ENCODE data around the gene RPN2.

The RPN2 gene

DNA sequence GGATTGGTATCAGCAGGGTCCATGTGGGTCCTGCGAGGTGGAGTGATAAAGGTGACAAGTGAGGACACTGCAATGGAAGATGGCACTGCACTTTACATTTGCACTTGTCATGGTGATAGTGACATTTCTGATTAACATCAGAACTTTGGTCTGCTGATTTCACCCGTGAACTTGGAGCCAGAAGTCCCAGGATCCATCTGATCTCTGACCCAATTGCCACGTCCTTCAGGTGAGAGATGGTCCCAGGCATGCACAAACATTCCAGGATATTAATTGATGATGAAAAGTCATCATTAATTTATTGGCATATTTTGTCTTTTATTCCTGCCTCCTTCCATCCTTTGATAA lies 92.3 kb downstream of the RPN2 start:
- DNase-seq, result no peak

DNA sequence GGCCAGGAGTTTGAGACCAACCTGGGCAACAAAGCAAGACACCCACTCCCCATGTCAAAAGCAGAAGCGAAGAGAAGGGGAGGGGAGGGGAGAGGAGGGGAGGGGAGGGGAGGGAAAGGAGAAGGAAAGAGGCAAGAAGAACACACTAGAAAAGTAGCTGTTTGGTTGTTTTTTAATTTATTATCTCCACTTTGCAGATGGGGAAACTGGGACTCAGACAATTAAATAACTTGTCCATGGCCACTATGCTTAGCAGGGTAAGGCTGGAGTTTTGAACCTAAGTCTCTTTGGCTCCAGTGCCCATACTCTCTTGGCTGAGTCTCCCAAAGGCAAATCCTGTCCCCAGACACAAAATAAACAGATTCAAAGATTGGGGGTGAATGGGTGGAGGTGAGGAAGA lies 94.9 kb downstream of the RPN2 start:
- DNase-seq, result no peak

DNA sequence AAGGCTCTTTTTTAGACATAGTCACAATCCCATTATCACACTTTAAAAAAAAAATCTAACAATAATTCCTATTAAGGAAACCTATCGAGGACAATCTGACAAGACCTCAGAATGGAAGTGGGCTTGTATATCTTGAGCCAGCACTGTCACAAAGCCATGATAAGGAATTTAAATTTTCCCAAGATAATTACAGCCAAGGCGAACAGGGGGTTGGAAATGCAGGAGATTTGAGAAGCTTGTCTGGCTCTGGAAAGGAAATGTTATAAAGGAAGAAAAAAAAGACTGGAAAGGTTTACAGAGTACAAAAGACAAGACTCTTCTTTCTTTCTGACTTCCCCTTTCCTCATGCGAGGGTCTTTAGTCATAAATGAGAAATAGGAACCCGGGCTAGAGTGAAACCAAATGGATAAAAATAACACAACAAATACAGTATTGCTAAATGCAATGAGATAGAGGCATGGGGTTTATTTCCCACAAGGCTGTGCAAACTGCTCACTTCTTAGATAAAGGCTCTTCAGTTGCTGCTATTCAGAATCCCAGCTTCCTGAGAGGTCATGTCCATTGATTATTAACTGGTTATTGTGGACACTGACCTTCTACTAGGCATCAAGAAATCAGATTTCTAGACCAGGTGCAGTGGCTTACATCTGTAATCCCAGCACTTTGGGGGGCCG lies 95.9 kb downstream of the RPN2 start:
- DNase-seq, result no peak

DNA sequence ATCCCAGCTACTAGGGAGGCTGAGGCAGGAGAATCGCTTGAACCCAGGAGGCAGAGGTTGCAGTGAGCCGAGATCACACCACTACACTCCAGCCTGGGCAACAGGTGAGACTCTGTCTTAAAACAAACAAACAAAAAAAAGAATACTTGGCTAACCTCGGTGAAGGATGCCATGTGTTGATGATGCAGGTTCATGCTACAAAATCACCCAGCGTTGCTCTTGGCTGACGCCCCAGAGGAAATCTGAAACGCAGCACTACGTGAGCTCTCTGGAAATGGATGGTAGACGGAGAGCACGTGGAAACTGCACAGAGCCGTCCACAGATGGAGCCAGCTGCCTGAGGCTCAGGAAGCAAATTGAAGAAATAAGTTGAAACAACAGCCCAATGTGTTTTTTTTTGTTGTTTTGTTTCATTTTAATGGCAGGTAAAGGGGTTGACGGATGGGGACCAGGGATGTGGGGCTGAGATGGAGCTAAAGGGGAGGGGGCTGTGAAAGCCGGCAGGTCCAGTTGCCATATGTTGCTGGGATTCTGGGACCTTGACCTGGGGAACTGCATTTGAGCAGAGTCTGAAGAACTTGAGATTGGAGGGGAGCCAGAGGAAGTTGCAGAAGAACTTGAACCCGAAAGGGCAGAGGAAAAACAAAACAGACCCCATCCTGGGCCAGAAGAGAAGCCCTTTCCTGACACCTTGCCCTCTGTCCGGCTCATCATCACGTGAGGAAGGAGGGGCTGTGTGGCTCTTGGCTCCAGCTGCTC lies 97.5 kb downstream of the RPN2 start:
- DNase-seq, result no peak

DNA sequence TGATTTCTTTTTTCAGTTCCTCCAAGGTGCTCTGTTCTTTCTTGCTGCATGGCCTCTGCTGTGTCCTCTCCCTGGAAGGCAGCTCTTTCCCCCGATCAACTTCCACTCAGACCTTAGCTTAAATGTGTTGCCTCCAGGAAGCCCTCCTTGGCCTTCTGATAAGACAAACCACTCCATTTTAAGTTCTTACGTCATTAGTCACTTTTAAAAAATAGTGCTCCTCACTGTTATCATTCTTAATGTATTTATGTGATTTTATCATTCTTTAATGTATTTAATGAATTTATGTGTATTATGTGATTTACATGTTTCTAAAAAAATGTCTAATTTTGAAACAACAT lies 98.1 kb downstream of the RPN2 start:
- DNase-seq, result no peak

DNA sequence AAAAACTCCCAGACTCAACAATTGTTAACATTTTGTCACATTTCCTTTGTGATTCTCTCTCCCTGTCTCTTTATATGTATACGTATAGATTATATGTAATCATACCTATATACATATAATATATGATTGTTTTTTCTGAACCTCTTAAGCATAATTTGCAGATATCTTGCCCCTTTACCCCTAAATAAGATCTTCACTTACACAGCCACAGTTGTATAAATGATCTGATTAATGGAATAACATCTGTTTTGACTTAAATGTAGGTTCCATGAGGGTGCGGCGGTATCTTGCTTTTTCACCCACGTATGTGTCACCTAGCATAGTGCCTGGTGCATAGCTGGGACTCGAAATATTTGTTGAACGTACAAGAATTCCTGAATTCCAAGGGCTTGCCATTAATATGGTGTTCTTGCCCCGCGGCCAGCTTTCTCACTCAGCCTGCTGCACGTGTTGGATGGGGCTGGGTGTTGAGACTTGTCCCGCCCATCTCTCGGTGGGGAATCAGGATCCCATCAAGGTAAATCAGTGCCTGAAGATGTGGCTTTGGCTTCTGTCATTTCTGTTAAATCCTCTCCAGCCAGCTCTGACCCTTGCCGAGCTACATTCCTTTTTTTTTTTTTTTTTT lies 99.9 kb downstream of the RPN2 start:
- DNase-seq, result no peak

DNA sequence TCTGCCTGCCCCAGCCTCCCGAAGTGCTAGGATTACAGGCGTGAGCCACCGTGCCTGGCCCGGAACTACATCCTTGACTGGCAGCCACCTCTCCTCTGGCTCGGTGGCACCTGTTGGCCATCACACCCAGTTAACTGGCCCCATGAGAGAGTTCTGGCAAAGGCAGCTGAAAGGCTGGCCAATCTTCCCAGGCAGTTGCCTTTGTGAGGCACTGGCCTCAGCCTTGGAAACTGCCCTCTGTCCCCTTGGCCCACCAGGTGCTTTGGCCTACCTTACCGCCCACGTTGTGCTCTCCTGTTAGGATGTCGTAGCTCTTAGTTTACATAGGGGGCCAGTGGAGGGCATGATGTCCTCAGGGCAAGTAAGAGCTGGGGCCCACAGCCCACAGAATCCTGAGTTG lies 100.7 kb downstream of the RPN2 start:
- DNase-seq, result no peak

DNA sequence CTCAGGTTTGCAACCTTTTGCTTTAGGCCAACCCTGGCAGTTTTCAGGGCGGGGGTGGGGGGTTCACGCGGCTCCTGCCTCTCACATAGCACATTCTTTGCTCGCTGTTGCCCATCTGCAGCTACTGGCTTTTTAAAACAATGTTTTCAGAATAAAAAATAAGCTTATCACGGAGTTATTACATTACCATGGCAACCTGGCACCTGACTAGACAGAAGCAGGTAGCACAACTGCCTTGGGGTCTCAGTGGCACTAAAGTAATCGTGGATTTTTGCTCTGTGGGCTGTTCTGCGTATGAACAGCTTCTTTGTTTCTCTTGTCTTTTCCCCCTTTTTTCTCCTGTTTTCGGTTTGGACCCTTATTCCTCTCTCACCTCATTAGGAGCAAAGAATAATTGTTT lies 101.3 kb downstream of the RPN2 start:
- no peak for DNase-seq

DNA sequence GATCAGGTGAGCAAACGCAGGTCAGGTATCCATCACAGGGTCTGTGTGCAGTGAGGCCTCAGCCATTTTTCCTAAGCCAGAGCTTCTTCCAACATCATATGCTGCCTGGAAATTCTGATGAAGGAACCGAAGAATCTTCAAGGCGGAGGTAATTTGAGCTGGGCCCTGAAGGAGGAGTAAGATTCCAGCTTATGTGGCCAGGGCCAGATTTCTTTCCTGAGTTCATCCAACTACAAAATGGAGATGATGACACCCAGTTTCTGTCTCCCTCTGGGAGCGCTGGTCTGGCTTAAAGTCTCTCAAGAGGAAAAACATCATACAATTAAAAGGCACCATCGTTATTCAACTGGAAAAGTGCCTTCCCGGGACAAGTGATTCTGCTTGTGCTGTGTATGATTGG lies 103.4 kb downstream of the RPN2 start:
- DNase-seq, result no peak

DNA sequence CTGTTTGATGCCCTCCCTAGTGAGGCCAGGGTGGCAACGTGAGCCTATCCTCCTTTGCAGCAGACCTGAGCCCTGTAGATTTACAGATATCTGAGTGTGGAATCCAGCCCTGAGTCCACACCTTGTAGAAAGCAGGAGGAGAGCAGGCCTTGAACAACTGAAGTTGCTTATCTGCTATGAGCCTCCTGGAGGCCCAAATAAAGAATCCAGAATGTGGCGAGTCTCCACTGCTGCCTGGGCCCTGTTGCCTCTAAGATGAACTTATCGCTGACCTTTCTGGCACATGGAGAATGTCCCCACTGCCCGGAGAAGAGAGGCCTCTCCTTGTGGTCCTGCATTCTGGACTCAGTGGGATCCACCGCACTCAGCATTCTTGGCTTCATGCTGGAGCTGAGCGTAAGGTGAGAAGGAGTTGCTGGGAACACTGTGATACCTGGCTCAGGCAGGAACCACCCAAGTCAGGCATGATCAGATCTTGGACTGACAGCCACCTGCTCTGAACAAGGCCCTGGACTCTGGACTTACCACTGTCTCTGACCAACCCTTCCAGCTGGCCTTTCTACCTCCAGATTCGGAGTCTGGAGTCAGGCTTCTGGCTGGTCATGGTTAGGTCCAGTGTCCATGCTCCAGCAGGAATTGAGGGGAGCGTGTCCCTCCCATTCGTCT lies 104.5 kb downstream of the RPN2 start:
- no peak for DNase-seq

DNA sequence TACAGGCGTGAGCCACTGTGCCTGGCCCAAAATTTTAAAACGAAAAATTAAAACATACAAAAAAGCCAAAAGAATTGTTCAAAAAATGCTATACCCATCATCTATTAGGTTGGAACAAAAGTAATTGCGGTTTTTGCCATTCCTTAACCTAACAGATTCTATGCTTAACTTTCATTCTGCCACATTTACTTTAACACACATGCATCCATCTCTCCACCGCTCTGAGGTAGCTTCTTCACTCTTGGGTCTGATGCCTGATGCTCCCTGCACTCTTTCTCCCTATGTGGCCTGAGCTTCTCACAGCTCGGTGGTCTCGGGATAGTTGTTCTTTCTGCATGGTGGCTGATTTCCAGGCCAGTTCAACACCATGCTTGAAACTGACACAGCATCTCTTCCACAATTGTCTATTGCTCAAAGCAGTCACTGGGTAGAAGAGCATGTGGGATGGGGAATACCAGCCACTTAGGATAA lies 105.6 kb downstream of the RPN2 start:
- no peak for DNase-seq

DNA sequence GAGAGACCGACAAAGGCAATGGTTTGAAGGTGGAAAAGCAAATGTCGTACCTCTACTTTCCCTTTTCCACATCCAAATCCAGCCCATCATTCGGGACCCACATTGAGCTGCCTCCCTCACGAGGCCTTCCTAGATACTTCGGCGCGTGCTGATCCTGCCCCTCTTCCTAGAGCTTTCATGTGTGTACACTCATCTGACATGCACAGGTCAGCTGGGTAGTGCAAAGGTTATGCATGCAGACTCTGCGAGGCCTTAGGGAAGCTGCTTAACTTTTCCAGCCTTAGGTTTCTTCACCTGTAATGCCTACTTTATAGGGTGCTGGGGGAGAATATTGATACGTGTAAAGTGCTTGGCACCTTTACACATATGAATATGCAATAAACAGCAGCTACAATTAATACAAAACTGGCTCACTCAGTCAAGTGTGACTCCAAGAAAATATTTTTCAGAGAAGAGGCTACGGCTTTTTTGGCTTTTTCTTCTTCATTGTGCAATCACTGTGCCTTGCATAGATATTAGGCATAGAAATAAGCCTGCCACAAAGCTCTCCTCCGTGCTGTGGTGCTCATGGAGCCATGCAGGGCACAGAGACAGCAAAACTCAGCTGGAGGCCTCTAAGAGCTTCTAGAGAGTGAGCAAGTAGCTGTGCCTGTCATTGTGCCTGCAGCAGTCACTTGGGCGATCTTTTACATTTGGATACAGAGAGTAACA lies 106.7 kb downstream of the RPN2 start:
- DNase-seq, result no peak

DNA sequence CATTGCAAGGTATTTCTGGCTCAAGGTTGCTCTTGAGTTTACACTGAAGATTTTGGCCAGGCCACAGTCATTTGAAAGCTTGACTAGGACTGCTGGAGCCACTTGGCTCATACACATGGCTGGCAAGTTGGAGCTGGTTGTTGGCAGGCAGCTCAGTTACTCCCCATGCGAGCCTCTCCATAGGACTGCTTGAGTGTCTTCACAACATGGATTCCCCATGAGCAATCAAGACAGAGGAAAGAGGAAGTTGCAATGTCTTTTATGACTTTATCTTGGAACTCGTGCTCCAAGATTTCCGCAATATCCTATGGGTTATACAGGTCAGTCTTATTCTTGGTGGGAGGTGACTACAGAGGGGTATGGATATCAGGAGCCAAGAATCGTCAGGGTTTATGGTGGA lies 109.0 kb downstream of the RPN2 start:
- DNase-seq, result no peak

DNA sequence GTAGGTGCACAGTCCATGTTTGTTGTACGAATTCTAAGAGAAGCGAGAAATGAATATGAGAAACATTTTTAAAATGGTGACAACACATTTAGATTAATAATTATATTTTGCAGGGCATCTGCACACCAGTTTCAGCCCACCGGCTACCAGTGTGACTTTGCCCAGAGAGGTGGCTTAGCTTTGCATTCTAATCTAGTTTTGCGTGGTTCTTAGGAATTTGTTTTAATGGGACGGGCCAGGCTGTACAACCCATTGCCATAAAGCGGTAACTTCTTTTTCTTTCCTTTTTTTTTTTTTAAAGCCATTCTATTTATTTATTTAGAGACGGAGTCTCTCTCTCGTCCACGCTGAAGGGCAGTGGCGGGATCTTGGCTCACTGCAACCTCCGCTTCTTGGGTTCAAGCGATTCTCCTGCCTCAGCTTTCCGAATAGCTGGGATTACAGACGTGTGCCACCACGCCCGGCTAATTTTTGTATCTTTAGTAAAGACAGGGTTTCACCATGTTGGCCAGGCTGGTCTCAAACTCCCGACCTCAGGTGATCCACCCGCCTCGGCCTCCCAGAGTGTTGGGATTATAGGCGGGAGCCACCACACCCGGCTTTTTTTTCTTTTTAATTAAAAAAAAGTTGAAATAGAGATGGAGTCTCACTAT lies 111.2 kb downstream of the RPN2 start:
- DNase-seq, result no peak

Measured in cerebellar nuclear complex (tissue), 1 donor.